GM18873 (cell line): ENCODE data around the gene SEMA6D.
"Not testable (repeated sequence)": the region's sequence is repeated elsewhere in the genome, so short reads cannot be mapped to it uniquely, and the experiment has no call there.

Experiments
- ATAC-seq: cut with Tn5 transposase; IDR thresholded peaks from one replicate; pipeline ENCODE4 v1.9.1; 2021; ENCODE audit warnings: mild to moderate bottlenecking, moderate library complexity, moderate number of reproducible peaks; ENCODE audit not compliant: unreplicated experiment, low FRiP score

The SEMA6D gene

GRCh38 chr15:47715856-47716445 lies 1.4 kb upstream of the SEMA6D start:
- ATAC-seq: no peak

DNA sequence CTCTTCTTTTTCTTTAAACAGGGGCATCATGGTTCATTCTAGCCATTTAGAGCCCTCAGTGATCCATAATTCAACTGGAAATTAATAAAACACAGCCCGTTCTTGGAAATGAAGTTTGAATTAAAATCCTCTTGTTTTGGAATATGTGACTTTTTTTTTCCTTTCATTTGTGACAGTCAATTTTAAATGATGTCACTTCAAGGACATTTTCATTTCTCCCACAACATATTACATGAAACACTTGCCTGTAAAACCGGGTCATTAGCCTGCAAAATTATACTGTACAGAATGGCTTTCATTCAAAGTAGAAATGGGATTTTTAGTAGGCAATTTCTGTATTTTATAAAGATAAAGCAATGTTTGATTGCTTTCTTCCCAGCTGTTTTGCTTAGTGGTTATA lies 789 bp upstream of the SEMA6D start:
- no peak for ATAC-seq

- no peak for ATAC-seq
Observed at GRCh38 chr15:47718497-47719437, 1.5 kb downstream of the SEMA6D start.

GRCh38 chr15:47719730-47720129 lies 2.4 kb downstream of the SEMA6D start:
- no peak for ATAC-seq

DNA sequence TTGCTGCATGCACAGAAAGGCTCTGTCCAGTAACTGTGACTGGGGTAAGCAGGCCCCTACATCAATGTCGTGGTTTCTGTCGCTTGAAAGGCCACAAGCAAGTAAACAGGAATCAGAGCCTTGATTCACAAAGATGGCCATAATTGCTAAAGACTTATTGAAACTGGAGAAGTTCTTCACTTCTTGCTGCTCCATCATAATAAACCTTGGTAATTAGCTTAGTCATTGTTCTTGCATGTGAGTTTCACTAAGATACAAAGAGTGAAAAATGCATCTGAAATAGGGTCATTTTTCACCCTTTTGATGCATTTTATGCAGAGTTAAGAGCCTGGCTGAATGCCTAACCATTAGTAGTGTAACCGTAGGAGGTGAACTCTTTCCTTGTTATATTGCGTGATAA lies 3.2 kb downstream of the SEMA6D start:
- no peak for ATAC-seq

DNA sequence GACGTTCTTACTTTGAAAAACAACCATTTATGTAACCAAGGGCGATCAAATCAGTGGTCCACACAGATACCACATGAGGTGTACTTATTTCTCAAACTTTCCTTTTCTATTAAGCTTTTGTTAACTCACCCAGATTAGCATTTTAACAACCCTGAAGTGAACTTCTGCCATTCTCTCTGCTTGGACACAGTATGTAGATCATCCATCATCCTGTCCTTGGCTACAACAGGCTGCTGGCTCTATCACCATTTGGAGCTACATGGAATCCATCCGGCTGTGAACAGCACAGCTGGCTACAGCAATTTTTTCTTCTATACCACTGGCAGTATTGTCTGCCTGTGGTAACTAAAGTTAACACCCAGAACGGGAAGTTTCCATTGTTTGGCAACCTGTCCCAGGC lies 4.4 kb downstream of the SEMA6D start:
- no peak for ATAC-seq

- no peak for ATAC-seq
Observed at GRCh38 chr15:47724346-47724745, 7.0 kb downstream of the SEMA6D start.

- no peak for ATAC-seq
Observed at GRCh38 chr15:47725051-47725450, 7.7 kb downstream of the SEMA6D start.

GRCh38 chr15:47725906-47726305 lies 8.6 kb downstream of the SEMA6D start:
- no peak for ATAC-seq

DNA sequence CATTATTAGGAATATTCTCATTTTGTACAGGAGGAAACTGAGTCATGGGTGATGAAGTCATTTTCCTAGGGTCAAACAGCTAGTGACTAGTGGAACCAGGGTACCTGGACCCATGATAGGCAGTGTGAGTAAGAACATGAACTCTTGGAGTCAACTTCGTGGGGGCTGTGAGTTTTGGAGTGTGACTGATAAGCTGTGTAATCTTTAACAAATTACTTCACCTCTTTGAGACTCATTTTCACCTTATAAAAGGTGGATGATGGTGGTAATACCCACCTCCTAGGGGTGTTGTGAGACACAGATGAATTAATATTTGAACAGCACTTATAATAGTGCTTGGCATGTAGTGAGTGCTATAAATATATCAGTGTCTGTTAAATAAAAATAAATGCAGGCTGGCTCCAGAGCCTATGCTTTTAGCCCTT lies 9.1 kb downstream of the SEMA6D start:
- no peak for ATAC-seq

DNA sequence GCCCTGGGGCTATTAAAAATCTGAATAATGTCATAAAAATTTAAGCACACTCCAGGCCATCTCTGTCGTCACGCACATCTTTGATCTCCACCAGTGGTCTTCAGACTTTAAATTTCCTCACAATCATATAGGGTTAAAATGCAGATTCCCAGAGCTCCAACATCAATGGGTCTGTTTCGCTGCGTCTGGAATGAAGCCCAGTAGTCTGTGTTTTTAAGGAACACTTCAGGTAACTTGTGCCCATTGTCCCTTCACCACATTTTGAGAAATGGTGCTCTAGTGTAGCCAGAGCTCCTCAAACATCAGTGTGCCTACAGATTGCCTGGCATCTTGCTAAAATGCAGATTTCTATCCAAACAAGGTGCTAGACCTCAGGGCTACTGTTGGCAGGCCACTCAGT lies 9.8 kb downstream of the SEMA6D start:
- no peak for ATAC-seq

DNA sequence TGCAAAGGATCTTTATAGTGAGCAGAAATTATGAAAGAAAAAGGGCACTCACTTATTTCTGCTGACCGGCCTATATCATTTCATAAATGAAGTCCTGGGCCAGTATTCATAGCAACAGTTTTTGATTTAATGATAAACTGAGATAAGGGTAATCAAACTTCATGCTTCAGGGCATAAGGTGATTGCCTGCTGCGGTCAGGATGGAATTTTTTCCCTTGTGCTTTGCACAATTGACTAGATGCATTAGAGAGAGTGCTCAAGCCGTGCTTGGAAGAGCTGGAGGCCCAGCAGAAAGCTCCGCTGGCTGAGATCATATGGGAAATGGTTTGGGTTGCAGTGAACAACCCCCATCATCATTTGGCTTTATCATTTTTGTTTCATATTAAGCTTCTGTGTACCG lies 10.4 kb downstream of the SEMA6D start:
- ATAC-seq: no peak

DNA sequence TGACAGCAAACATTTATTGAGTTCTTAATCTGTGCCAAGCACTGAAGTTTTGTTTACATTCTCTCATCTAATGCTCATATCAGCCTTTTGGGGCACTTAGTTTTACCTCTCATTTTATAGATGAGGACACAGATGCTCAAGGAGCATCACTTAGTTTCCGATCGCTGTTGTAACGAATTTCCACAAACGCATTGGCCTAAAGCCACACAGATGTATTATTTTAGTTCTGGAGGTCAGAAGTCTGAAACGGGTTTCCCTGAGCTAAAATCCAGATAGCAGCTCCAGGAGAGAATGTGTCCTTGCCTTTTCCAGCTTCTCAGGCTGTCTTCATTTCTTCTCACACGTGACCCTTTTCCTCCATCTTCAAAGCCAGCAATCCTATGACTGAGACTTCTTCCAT lies 11.1 kb downstream of the SEMA6D start:
- no peak for ATAC-seq

- no peak for ATAC-seq
Observed at GRCh38 chr15:47728886-47729285, 11.6 kb downstream of the SEMA6D start.

DNA sequence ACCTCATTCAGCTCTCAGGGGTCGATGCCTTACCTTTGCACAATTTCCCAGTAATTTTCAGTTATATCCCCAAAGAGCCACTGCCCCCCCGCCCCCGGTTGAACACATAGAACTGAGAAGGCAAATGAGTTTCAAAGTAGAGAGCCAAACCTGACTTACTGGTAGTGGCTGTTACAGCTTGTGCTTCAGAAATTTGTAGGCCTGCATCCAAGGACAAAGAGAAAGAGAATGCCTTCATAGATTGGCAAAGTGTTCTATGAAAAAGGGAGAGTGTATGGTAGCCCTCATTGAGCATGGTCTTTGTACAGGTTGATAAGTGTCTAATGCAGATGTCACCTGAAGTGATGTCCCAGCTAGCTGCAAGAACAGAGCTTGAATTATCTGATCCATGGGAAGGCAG lies 13.9 kb downstream of the SEMA6D start:
- ATAC-seq: no peak

DNA sequence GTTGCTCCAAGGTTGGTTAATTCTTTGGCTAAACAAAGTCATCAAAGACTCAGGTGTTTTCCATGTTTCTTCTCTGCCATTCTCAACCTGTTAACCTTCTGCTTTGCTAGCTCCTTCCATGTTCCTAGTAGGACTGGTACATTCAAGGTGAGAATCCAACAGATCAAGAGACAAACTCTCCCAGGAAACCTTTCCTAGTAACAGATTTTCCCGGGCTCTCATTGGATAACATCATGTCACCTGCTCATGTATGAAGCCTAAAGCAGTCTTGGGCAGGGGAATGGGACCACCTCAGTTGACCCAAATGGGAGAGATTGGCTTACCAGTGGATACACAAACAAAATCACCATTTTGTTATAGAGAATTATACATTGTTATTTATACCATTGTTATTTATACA lies 14.9 kb downstream of the SEMA6D start:
- no peak for ATAC-seq

DNA sequence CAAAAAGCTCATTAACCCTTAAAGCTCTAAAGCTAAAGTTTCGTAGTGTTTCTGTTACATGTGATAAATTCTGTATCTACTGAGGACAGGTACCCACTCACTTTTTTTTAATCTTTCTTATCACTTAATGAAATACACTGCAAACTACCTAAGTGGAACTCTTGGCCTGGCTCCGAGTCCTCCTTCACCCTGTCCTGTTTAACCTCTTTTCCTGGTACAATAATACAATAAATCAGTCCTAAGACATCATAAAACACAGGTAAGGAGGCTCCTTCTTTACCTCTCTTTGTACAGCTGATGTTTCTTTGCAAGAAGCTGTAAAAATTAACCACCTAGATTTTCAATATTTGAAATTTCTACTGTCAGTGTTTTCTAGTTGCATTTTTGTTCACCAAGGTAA lies 15.8 kb downstream of the SEMA6D start:
- ATAC-seq: no peak

DNA sequence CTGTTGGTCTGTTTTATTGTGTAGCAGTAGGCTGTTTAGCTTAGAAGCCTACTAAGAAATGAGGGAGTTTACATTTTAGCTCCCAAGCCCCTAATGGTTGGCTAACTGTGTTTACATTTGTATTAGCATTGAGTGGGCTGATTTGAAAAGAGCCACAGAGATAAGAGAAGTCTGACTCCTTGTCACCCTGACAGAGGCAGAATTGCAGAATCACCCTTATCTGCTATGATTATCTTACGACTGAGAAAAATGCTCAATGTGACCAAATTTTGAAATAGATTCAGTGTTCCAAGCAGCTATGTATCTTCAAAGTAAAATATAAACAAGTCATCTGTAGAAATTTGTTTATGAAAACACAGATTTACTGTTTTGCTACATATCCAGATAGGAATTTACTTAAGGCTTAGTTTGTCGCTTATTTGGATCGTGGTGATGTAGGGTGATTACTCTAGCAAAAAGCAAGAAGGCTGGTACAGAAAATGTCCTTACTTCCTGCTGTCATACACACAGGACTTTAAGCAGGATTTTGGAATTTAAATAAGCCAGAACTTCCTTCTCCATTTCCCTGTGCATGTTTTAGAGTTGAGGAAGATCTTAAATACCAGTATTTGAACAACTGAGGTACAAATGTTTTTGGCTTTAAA lies 19.0 kb downstream of the SEMA6D start:
- no peak for ATAC-seq

GRCh38 chr15:47737477-47737876 lies 20.2 kb downstream of the SEMA6D start:
- no peak for ATAC-seq

DNA sequence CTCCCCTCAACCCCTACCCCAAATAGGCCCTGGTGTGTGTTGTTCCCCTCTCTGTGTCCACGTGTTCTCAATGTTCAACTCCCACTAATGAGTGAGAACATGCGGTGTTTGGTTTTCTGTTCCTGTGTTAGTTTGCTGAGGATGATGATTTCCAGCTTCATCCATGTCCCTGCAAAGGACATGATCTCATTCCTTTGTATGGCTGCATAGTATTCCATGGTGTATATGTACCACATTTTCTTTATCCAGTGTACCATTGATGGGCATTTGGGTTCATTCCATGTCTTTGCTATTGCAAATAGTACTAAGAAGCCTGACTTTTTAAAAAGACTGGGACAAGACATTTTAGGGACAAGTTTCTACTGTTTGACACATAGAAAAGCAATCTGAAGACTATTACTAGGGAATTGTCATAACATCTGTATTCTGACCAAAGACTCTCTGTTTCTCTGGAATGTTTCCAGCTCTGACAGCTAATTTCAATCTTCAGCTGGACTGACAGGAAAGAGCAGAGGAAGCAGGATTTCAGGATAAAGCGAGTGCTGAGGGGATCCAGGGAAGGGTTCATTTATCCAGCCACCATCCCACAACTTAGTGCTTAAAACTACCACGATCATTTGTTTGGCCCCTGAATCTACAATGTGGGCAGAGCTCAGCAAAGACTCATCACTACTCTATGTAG lies 21.0 kb downstream of the SEMA6D start:
- not testable (repeated sequence) for ATAC-seq

DNA sequence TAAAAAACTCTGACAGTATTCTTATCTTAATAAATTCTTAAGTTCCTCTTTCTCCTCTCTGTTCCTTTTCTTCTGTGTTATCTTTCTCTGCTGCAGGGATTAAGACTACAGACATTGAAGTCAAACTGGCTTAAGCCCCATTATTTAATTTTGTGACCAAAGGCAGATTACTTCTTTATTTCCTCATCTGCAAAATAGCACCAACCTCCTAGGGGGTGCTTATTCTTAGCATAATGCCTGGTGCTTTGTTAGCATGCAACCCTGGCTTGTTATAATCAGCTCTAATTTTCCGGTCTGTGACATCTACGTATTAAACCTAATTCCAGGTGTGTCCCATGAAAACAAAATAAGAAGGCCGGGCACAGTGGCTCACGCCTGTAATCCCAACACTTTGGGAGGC lies 23.8 kb downstream of the SEMA6D start:
- ATAC-seq: no peak
